ENCODE data around the gene RAPGEF4. TPM values are rescaled to one million over a fixed set of nuclear protein-coding genes. Genes with fewer than 3 reads are reported as not detected.

The RAPGEF4 gene
- total RNA-seq, 6 donors from 2014 or later, result 8.3 to 35.2 (median 17.4) TPM

- Histone ChIP-seq H3K27ac (no peak overlapping the region), H3K36me3 (no peaks in the 10 kb centered on the region), H3K4me3 (no peak overlapping the region), H3K27me3 (no peaks in the 10 kb centered on the region), H3K9me3 (no peaks in the 10 kb centered on the region), H3K4me1 (peaks cover 0 to 14% (median 10%) of the 10 kb centered on the region in 4 donors)
- ATAC-seq (ENCODE audit: low FRiP score in 2 of 2), result no peak
- WGBS, 2 donors, result 70 to 71% methylated on average over 3 of the region's 3 CpGs
- no peak for DNase-seq
- TF ChIP-seq POLR2A (IDR thresholded peaks at IDR 0.05), result no peak
- no peak for TF ChIP-seq POLR2AphosphoS5 (IDR thresholded peaks at IDR 0.05)
- TF ChIP-seq CTCF (IDR thresholded peaks at IDR 0.05), result no peak
- TF ChIP-seq EP300 (IDR thresholded peaks at IDR 0.05), result no peak
Observed at GRCh38 chr2:172885996-172886395, 150.4 kb downstream of the RAPGEF4 start.

GRCh38 chr2:172887280-172887679 lies 151.6 kb downstream of the RAPGEF4 start:
- 67 to 73% methylated on average over 2 of the region's 2 CpGs for WGBS, 2 donors
- Histone ChIP-seq H3K36me3 (no peaks in the 10 kb centered on the region), H3K9me3 (no peaks in the 10 kb centered on the region), H3K27me3 (no peaks in the 10 kb centered on the region), H3K27ac (no peak overlapping the region), H3K4me1 (peaks cover 0 to 14% (median 10%) of the 10 kb centered on the region in 4 donors), H3K4me3 (no peak overlapping the region)
- TF ChIP-seq POLR2AphosphoS5 (IDR thresholded peaks at IDR 0.05) (no peak), CTCF (IDR thresholded peaks at IDR 0.05) (no peak), EP300 (IDR thresholded peaks at IDR 0.05) (no peak)
- ATAC-seq (ENCODE audit: low FRiP score in 2 of 2) (no peak), DNase-seq (no peak)

GRCh38 chr2:172888714-172889669 lies 153.3 kb downstream of the RAPGEF4 start:
- no peaks in the 10 kb centered on the region for H3K9me3 ChIP-seq
- H3K36me3 ChIP-seq, result no peaks in the 10 kb centered on the region
- H3K4me3 ChIP-seq, result no peak overlapping the region
- ATAC-seq (ENCODE audit: low FRiP score in 2 of 2) (no peak), DNase-seq (no peak)
- no peaks in the 10 kb centered on the region for H3K27me3 ChIP-seq
- no peak for TF ChIP-seq EP300 (IDR thresholded peaks at IDR 0.05)
- no peak for TF ChIP-seq POLR2AphosphoS5 (IDR thresholded peaks at IDR 0.05)
- TF ChIP-seq CTCF (IDR thresholded peaks at IDR 0.05), result no peak
- TF ChIP-seq POLR2A (IDR thresholded peaks at IDR 0.05), result no peak
- peaks cover 0 to 14% (median 10%) of the 10 kb centered on the region in 4 donors for H3K4me1 ChIP-seq
- peak overlapping the region in 1 of 4 donors; percentile 18 for H3K27ac ChIP-seq
- WGBS, 2 donors, result 49 to 54% methylated on average over 10 of the region's 10 CpGs

- Histone ChIP-seq H3K9me3 (no peaks in the 10 kb centered on the region), H3K27ac (peak overlapping the region in 2 of 4 donors; percentile 8 to 18), H3K4me1 (peaks cover 0 to 14% (median 10%) of the 10 kb centered on the region in 4 donors), H3K4me3 (no peak overlapping the region), H3K36me3 (no peaks in the 10 kb centered on the region), H3K27me3 (no peaks in the 10 kb centered on the region)
- 32 to 45% methylated on average over 7 of the region's 7 CpGs for WGBS, 2 donors
- DNase-seq (no peak), ATAC-seq (ENCODE audit: low FRiP score in 2 of 2) (no peak)
- no peak for TF ChIP-seq EP300 (IDR thresholded peaks at IDR 0.05)
- TF ChIP-seq CTCF (IDR thresholded peaks at IDR 0.05), result no peak
- TF ChIP-seq POLR2AphosphoS5 (IDR thresholded peaks at IDR 0.05), result no peak
- no peak for TF ChIP-seq POLR2A (IDR thresholded peaks at IDR 0.05)
Observed at GRCh38 chr2:172889768-172890430, 154.3 kb downstream of the RAPGEF4 start.
